ENCODE data around the gene ESRP2. TPM values are rescaled to one million over a fixed set of nuclear protein-coding genes. Genes with fewer than 3 reads are reported as not detected.

ESRP2 gene
- total and polyA plus RNA-seq, 9 of the 15 experiments (the other 6 are each of a cell fraction or from before 2014, with no cell fraction given) = 0.05 to 0.15 (median 0.07) TPM; not detected in 6

- H3K4me1 ChIP-seq (replicated peaks in 1 of 2; ENCODE audit: control insufficient read depth in 2 of 2, insufficient read depth in 2 of 2, low read length in 2 of 2) = peaks cover 0 to 8% of the 10 kb centered on the region in 2 experiments; a peak in 2 of 5 replicates
- H3K4me3 ChIP-seq = no peak overlapping the region
- CTCF ChIA-PET (ENCODE audit: low intra/inter-chr PET ratio) = no interaction called here
- H2AFZ ChIP-seq (ENCODE audit: low read depth, low read length) = no peak overlapping the region
- H3K27ac ChIP-seq (ENCODE audit: extremely low read depth, low read depth, low read length) = peak overlapping the region; percentile 55; the same call in 2 of the 3 replicates
- intact Hi-C loops (cut with micrococcal nuclease) = no loop called here
- FAIRE-seq (peak; percentile 52), DNase-seq (ENCODE audit: extremely low read depth in 1 of 4, low spot score in 3 of 4) (peak in 1 of 4 experiments; percentile 4), ATAC-seq (peak; percentile 50)
- no TSS peak for BruUV-seq (replicated peaks)
- no peaks in the 10 kb centered on the region for H3K27me3 ChIP-seq (ENCODE audit: control insufficient read depth in 2 of 2, insufficient read depth in 2 of 2, low read length in 2 of 2)
- H3K9me1 ChIP-seq (ENCODE audit: control insufficient read depth, insufficient read depth, low read length) = no peaks in the 10 kb centered on the region
- POLR2A ChIA-PET = interaction anchor here (0.7 to 1.5 kb wide), 2 partner anchors 8 to 739 kb away, joined by 3 to 5 read pairs; no protein-coding TSS in a partner anchor
- H3K36me3 ChIP-seq (ENCODE audit: control insufficient read depth, insufficient read depth, low read length) = peaks cover 57% of the 10 kb centered on the region; the same call in 2 of the 3 replicates
- H4K20me1 ChIP-seq (replicated peaks; ENCODE audit: control insufficient read depth, insufficient read depth, low read length) = no peaks in the 10 kb centered on the region; the same call in 1 of the 2 replicates
- H3K79me2 ChIP-seq (ENCODE audit: control insufficient read depth, insufficient read depth, low read length) = peaks cover 34% of the 10 kb centered on the region
- WGBS (ENCODE audit: insufficient coverage, low coverage, missing lambda C conversion rate) = 67% methylated on average over 6 of the region's 6 CpGs
- H3K4me2 ChIP-seq (ENCODE audit: insufficient read depth, low read length) = no peak overlapping the region
- in situ Hi-C loops (cut with MboI) = loop anchor here (10.0 kb wide), 1 partner anchor 145 kb away; no protein-coding TSS in a partner anchor
- H3K9me3 ChIP-seq (replicated peaks; ENCODE audit: control insufficient read depth, insufficient read depth, low read depth, low read length) = no peaks in the 10 kb centered on the region
- no peak for TF ChIP-seq HES1 (IDR thresholded peaks at IDR 0.05; ENCODE audit: low read depth)
- TF ChIP-seq HIVEP1 (CRISPR knock-in tag; IDR thresholded peaks at IDR 0.05) = no peak
- no peak for TF ChIP-seq ZNF121 (CRISPR knock-in tag; conservative IDR thresholded peaks at IDR 0.05)
- TF ChIP-seq SNIP1 (IDR thresholded peaks at IDR 0.05; ENCODE audit: low read depth) = no peak
- peak; percentile 8; the same call in 1 of the 2 replicates for TF ChIP-seq ATF3 (IDR thresholded peaks at IDR 0.05)
- no peak for TF ChIP-seq ATF3 (CRISPR knock-in tag; conservative IDR thresholded peaks at IDR 0.05)
- H3K9ac ChIP-seq (ENCODE audit: insufficient read depth in 1 of 2, low read depth in 2 of 2, low read length in 2 of 2) = no peak overlapping the region
Measured at GRCh38 chr16:68219725-68220351, 16.1 kb downstream of the ESRP2 start.

Measured in K562 (cell line).